ENCODE measurements around the gene RPEL1. TPM values are rescaled to one million over a fixed set of nuclear protein-coding genes. Genes with fewer than 3 reads are reported as not detected.

The RPEL1 gene
- polyA plus RNA-seq, 2 of the 4 experiments (the other 2 are of a cell fraction), result 0.12 to 0.13 TPM

DNA sequence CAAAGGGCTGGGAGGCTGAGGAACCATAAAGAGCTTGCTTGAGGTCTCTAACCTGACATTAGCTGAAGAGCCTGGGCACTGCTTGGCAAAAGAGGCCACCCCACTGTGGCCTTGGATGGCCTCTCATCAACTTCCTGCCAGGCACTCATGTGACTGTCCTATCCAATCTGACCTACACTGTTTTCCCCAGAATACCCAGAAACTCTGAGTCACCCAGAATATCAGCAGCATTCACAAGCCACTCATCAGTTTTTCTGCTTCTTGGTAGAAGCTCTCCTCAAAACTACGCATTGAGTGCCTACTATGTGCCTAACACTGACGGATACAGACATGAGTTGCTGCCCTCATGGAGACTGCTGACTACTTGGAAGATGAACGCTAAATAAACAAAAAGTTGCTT is 48.5 kb upstream of the RPEL1 start (continued):
- TF ChIP-seq RAD21 (conservative IDR thresholded peaks at IDR 0.05 in 1 of 2, IDR thresholded peaks at IDR 0.05 in 1 of 2), result no peak
- TF ChIP-seq, protein P1, sequence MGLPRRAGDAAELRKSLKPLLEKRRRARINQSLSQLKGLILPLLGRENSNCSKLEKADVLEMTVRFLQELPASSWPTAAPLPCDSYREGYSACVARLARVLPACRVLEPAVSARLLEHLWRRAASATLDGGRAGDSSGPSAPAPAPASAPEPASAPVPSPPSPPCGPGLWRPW (IDR thresholded peaks at IDR 0.05), result no peak
- TF ChIP-seq HDAC2 (IDR thresholded peaks at IDR 0.05), result no peak
- TF ChIP-seq GATA3 (IDR thresholded peaks at IDR 0.05; ENCODE audit: borderline replicate concordance), result no peak; the same call in 1 of the 2 replicates
- TF ChIP-seq CHD2 (IDR thresholded peaks at IDR 0.05; ENCODE audit: low read length, partially characterized antibody), result no peak
- TF ChIP-seq MAFK (IDR thresholded peaks at IDR 0.05; ENCODE audit: partially characterized antibody), result peak; percentile 71
- TF ChIP-seq FOSB (CRISPR knock-in tag; IDR thresholded peaks at IDR 0.05), result no peak
- TF ChIP-seq ZC3H11A (IDR thresholded peaks at IDR 0.05), result no peak
- TF ChIP-seq, protein P2, sequence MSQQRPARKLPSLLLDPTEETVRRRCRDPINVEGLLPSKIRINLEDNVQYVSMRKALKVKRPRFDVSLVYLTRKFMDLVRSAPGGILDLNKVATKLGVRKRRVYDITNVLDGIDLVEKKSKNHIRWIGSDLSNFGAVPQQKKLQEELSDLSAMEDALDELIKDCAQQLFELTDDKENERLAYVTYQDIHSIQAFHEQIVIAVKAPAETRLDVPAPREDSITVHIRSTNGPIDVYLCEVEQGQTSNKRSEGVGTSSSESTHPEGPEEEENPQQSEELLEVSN (IDR thresholded peaks at IDR 0.05; ENCODE audit: borderline replicate concordance, low read depth), result no peak

DNA sequence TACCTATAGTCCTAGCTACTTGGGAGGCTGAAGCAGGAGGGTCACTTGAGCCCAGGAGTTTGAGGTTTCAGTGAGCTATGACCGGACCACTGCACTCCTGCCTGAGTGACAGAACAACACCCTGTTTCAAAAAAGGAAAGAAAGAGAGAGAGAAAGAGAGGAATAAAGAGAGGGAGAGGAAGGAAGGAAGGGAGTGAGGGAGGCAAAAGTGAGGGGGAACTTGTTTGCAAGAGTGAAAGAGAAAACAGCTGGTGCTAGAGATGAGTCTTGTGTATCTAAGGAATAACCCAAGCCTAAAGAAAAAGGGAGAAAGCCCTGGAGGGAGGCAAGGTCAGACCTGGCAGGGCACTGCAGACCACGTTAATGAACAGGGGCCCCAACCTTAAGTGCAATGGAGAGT is 47.8 kb upstream of the RPEL1 start:
- ChIA-PET POLR2A (interaction anchor here (1.3 to 2.3 kb wide), 3 partner anchors 32 to 44 kb away, joined by 7 to 10 read pairs (median 9); no protein-coding TSS in a partner anchor), CTCF (interaction anchor here (0.5 to 0.8 kb wide), 2 partner anchors 19 to 1684 kb away, joined by 3 read pairs; no protein-coding TSS in a partner anchor)
- 69% methylated on average over 2 of the region's 2 CpGs for WGBS (ENCODE audit: missing lambda C conversion rate)
- DNase-seq (ENCODE audit: low read depth in 1 of 2, low spot score in 1 of 2), result no peak
- ATAC-seq, result no peak
- TF ChIP-seq EP300 (IDR thresholded peaks at IDR 0.05) (no peak), EHF (CRISPR knock-in tag; IDR thresholded peaks at IDR 0.05) (no peak), MAFK (IDR thresholded peaks at IDR 0.05; ENCODE audit: partially characterized antibody) (no peak), FOSB (CRISPR knock-in tag; IDR thresholded peaks at IDR 0.05) (no peak), JUN (IDR thresholded peaks at IDR 0.05) (no peak), SMC3 (IDR thresholded peaks at IDR 0.05) (no peak), MYC (IDR thresholded peaks at IDR 0.05; ENCODE audit: borderline replicate concordance, low read length) (no peak), POLR2AphosphoS2 (conservative IDR thresholded peaks at IDR 0.05; ENCODE audit: low read length) (no peak), ESRRA (IDR thresholded peaks at IDR 0.05; ENCODE audit: borderline replicate concordance, low read length) (no peak), NPAS2 (CRISPR knock-in tag; IDR thresholded peaks at IDR 0.05; ENCODE audit: borderline replicate concordance) (no peak), HEYL (CRISPR knock-in tag; IDR thresholded peaks at IDR 0.05) (no peak), CHD4 (IDR thresholded peaks at IDR 0.05; ENCODE audit: borderline replicate concordance) (no peak), RAD21 (conservative IDR thresholded peaks at IDR 0.05 in 1 of 2, IDR thresholded peaks at IDR 0.05 in 1 of 2) (no peak)
- TF ChIP-seq, protein P3, sequence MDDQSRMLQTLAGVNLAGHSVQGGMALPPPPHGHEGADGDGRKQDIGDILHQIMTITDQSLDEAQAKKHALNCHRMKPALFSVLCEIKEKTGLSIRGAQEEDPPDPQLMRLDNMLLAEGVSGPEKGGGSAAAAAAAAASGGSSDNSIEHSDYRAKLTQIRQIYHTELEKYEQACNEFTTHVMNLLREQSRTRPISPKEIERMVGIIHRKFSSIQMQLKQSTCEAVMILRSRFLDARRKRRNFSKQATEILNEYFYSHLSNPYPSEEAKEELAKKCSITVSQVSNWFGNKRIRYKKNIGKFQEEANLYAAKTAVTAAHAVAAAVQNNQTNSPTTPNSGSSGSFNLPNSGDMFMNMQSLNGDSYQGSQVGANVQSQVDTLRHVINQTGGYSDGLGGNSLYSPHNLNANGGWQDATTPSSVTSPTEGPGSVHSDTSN (IDR thresholded peaks at IDR 0.05), result no peak
- TF ChIP-seq, protein P4, sequence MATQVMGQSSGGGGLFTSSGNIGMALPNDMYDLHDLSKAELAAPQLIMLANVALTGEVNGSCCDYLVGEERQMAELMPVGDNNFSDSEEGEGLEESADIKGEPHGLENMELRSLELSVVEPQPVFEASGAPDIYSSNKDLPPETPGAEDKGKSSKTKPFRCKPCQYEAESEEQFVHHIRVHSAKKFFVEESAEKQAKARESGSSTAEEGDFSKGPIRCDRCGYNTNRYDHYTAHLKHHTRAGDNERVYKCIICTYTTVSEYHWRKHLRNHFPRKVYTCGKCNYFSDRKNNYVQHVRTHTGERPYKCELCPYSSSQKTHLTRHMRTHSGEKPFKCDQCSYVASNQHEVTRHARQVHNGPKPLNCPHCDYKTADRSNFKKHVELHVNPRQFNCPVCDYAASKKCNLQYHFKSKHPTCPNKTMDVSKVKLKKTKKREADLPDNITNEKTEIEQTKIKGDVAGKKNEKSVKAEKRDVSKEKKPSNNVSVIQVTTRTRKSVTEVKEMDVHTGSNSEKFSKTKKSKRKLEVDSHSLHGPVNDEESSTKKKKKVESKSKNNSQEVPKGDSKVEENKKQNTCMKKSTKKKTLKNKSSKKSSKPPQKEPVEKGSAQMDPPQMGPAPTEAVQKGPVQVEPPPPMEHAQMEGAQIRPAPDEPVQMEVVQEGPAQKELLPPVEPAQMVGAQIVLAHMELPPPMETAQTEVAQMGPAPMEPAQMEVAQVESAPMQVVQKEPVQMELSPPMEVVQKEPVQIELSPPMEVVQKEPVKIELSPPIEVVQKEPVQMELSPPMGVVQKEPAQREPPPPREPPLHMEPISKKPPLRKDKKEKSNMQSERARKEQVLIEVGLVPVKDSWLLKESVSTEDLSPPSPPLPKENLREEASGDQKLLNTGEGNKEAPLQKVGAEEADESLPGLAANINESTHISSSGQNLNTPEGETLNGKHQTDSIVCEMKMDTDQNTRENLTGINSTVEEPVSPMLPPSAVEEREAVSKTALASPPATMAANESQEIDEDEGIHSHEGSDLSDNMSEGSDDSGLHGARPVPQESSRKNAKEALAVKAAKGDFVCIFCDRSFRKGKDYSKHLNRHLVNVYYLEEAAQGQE (IDR thresholded peaks at IDR 0.05), result no peak
- TF ChIP-seq, protein P5, sequence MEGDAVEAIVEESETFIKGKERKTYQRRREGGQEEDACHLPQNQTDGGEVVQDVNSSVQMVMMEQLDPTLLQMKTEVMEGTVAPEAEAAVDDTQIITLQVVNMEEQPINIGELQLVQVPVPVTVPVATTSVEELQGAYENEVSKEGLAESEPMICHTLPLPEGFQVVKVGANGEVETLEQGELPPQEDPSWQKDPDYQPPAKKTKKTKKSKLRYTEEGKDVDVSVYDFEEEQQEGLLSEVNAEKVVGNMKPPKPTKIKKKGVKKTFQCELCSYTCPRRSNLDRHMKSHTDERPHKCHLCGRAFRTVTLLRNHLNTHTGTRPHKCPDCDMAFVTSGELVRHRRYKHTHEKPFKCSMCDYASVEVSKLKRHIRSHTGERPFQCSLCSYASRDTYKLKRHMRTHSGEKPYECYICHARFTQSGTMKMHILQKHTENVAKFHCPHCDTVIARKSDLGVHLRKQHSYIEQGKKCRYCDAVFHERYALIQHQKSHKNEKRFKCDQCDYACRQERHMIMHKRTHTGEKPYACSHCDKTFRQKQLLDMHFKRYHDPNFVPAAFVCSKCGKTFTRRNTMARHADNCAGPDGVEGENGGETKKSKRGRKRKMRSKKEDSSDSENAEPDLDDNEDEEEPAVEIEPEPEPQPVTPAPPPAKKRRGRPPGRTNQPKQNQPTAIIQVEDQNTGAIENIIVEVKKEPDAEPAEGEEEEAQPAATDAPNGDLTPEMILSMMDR (IDR thresholded peaks at IDR 0.05), result no peak
- TF ChIP-seq, protein P2 (IDR thresholded peaks at IDR 0.05; ENCODE audit: borderline replicate concordance, low read depth), result no peak
- Histone ChIP-seq H3K9me3 (no peaks in the 10 kb centered on the region), H3K27ac (peak overlapping the region; percentile 49 to 78; a peak in 5 of 6 replicates), H3K4me2 (peak overlapping the region; percentile 50; the same call in 2 of the 3 replicates), H3K4me1 (peaks cover 38% of the 10 kb centered on the region), H3K4me3 (no peak overlapping the region)
- FAIRE-seq, result no peak
